Fibroblast of the aortic adventitia (primary cell): ENCODE measurements around the gene AQP5. TPM values are rescaled to one million over a fixed set of nuclear protein-coding genes. Genes with fewer than 3 reads are reported as not detected.

Experiments
- DNase-seq: peaks from one replicate; pipeline ENCODE4 v3.0.0-alpha.2; 2010; ENCODE audit warnings: low read depth
- H3K4me3 ChIP-seq: 2 replicates; pipeline ENCODE4 v1.5.1; 2011; ENCODE audit warnings: low read depth, mild to moderate bottlenecking, control low read depth, low read length, moderate library complexity
- CTCF ChIP-seq: IDR thresholded peaks from 2 replicates; pipeline ENCODE4 v1.5.1; 2011; ENCODE audit warnings: mild to moderate bottlenecking, low read length, control low read depth, inconsistent platforms; ENCODE audit not compliant: insufficient read depth
- total RNA-seq: library from RNA; depleted of rRNA; stranded (reverse); fragments of >200 nt; gene quantifications from 2 replicates; pipeline ENCODE4 v1.2.3, GENCODE V29; 2012; ENCODE audit warnings: low replicate concordance

AQP5 gene
- total RNA-seq, 1 donor: 0.72 TPM

GRCh38 chr12:50005175-50005574 lies 43.5 kb downstream of the AQP5 start:
- no peak overlapping the region for H3K4me3 ChIP-seq
- DNase-seq: peak; percentile 24
- no peak for TF ChIP-seq CTCF

GRCh38 chr12:50006280-50006679 lies 44.6 kb downstream of the AQP5 start:
- DNase-seq: no peak
- TF ChIP-seq CTCF: no peak
- H3K4me3 ChIP-seq: no peak overlapping the region

- no peak overlapping the region for H3K4me3 ChIP-seq
- peak; percentile 30 for DNase-seq
- TF ChIP-seq CTCF: no peak
Measured at GRCh38 chr12:50006754-50007442, 45.2 kb downstream of the AQP5 start.

- no peak for TF ChIP-seq CTCF
Measured at GRCh38 chr12:50013361-50014147, 51.9 kb downstream of the AQP5 start.

GRCh38 chr12:50014342-50014741 lies 52.7 kb downstream of the AQP5 start:
- no peak for DNase-seq
- H3K4me3 ChIP-seq: no peak overlapping the region
- TF ChIP-seq CTCF: no peak

More at GRCh38 chr12:50013361-50014147, 51.9 kb downstream of the AQP5 start:
- no peak overlapping the region for H3K4me3 ChIP-seq
- no peak for DNase-seq

Other genes with a start within 250 kb of the AQP5 start
- 238 and 564 TPM in 2 replicates for gene TMBIM6, start 220.3 kb upstream of the AQP5 start, total RNA-seq
- gene NCKAP5L, start 133.5 kb upstream of the AQP5 start, total RNA-seq: 21.6 and 27.9 TPM in 2 replicates
- gene BCDIN3D, start 118.8 kb upstream of the AQP5 start, total RNA-seq: 0.82 and 4.5 TPM in 2 replicates
- 12.9 and 13.8 TPM in 2 replicates for gene FAIM2, start 58.0 kb upstream of the AQP5 start, total RNA-seq
- not detected in 2 replicates for gene AQP2, start 11.1 kb upstream of the AQP5 start, total RNA-seq
- gene AQP6, start 11.1 kb downstream of the AQP5 start, total RNA-seq: 0.09 TPM in 1 of 2 replicates, not detected in the other
- gene RACGAP1, start 63.6 kb downstream of the AQP5 start, total RNA-seq: 18.6 and 88.1 TPM in 2 replicates
- 4.9 and 5.2 TPM in 2 replicates for gene ASIC1, start 95.7 kb downstream of the AQP5 start, total RNA-seq
- gene SMARCD1, start 123.5 kb downstream of the AQP5 start, total RNA-seq: 33.4 and 49.0 TPM in 2 replicates
- gene GPD1, start 142.1 kb downstream of the AQP5 start, total RNA-seq: 0.36 TPM in 1 of 2 replicates, not detected in the other
- gene COX14, start 150.4 kb downstream of the AQP5 start, total RNA-seq: 12.5 and 36.4 TPM in 2 replicates
- 20.0 and 32.7 TPM in 2 replicates for gene CERS5, start 205.5 kb downstream of the AQP5 start, total RNA-seq